Measurements from ENCODE around the gene KCNAB3.

DNA sequence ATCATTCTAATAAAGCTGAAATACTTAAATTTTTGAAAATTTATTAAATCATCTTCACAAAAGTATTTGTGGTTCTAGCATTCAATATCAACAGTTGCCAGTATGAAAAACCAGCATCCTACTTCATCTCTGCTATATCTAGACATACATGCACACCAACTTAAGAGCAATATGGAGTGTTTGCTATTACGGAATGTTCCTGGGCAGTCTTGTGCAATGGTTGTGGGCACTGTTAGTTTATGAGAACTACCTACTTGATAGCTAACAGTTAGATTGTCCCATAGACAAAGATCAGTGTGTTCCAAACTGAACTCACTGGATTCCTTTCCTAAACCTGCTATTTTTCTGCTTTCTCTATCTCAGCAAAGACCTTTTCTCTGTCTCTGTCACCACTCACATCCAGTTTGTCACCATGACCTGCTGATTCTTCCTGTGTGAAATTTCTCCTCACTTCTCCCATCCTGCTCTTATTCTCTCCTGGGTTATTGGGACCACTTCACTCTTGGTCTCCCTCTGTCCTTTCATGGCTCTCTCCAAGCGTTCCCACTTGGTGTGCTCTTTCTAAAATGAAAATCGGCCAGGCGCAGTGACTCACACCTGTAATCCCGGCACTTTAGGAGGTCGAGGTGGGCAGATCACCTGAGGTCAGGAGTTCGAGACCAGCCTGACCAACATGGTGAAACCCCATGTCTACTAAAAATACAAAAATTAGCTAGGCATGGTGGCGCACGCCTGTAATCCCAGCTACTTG lies 30.0 kb upstream of the KCNAB3 start:
- TF ChIP-seq ZNF408 (CRISPR knock-in tag; IDR thresholded peaks at IDR 0.05; ENCODE audit: low read depth) (no peak), EWSR1 (IDR thresholded peaks at IDR 0.05; ENCODE audit: borderline replicate concordance, low read depth, partially characterized antibody) (no peak), BRD4 (IDR thresholded peaks at IDR 0.05) (no peak), ZNF143 (CRISPR knock-in tag; IDR thresholded peaks at IDR 0.05) (no peak), NFRKB (IDR thresholded peaks at IDR 0.05; ENCODE audit: low read depth) (no peak), GABPB1 (CRISPR knock-in tag; IDR thresholded peaks at IDR 0.05) (no peak), ZNF76 (CRISPR knock-in tag; IDR thresholded peaks at IDR 0.05; ENCODE audit: borderline replicate concordance) (no peak)
- TF ChIP-seq, protein P1, sequence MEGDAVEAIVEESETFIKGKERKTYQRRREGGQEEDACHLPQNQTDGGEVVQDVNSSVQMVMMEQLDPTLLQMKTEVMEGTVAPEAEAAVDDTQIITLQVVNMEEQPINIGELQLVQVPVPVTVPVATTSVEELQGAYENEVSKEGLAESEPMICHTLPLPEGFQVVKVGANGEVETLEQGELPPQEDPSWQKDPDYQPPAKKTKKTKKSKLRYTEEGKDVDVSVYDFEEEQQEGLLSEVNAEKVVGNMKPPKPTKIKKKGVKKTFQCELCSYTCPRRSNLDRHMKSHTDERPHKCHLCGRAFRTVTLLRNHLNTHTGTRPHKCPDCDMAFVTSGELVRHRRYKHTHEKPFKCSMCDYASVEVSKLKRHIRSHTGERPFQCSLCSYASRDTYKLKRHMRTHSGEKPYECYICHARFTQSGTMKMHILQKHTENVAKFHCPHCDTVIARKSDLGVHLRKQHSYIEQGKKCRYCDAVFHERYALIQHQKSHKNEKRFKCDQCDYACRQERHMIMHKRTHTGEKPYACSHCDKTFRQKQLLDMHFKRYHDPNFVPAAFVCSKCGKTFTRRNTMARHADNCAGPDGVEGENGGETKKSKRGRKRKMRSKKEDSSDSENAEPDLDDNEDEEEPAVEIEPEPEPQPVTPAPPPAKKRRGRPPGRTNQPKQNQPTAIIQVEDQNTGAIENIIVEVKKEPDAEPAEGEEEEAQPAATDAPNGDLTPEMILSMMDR (IDR thresholded peaks at IDR 0.05 in 2 of 3, conservative IDR thresholded peaks at IDR 0.05 in 1 of 3; ENCODE audit: insufficient read depth in 2 of 3, low read depth in 1 of 3, low read length in 3 of 3): no peak
- TF ChIP-seq, protein P2, sequence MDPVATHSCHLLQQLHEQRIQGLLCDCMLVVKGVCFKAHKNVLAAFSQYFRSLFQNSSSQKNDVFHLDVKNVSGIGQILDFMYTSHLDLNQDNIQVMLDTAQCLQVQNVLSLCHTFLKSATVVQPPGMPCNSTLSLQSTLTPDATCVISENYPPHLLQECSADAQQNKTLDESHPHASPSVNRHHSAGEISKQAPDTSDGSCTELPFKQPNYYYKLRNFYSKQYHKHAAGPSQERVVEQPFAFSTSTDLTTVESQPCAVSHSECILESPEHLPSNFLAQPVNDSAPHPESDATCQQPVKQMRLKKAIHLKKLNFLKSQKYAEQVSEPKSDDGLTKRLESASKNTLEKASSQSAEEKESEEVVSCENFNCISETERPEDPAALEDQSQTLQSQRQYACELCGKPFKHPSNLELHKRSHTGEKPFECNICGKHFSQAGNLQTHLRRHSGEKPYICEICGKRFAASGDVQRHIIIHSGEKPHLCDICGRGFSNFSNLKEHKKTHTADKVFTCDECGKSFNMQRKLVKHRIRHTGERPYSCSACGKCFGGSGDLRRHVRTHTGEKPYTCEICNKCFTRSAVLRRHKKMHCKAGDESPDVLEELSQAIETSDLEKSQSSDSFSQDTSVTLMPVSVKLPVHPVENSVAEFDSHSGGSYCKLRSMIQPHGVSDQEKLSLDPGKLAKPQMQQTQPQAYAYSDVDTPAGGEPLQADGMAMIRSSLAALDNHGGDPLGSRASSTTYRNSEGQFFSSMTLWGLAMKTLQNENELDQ (CRISPR knock-in tag; IDR thresholded peaks at IDR 0.05; ENCODE audit: borderline replicate concordance): no peak
- TF ChIP-seq, protein P3, sequence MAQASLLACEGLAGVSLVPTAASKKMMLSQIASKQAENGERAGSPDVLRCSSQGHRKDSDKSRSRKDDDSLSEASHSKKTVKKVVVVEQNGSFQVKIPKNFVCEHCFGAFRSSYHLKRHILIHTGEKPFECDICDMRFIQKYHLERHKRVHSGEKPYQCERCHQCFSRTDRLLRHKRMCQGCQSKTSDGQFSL (CRISPR knock-in tag; IDR thresholded peaks at IDR 0.05): no peak
- TF ChIP-seq, protein P3 (tag; IDR thresholded peaks at IDR 0.05): no peak
- TF ChIP-seq, protein P4, sequence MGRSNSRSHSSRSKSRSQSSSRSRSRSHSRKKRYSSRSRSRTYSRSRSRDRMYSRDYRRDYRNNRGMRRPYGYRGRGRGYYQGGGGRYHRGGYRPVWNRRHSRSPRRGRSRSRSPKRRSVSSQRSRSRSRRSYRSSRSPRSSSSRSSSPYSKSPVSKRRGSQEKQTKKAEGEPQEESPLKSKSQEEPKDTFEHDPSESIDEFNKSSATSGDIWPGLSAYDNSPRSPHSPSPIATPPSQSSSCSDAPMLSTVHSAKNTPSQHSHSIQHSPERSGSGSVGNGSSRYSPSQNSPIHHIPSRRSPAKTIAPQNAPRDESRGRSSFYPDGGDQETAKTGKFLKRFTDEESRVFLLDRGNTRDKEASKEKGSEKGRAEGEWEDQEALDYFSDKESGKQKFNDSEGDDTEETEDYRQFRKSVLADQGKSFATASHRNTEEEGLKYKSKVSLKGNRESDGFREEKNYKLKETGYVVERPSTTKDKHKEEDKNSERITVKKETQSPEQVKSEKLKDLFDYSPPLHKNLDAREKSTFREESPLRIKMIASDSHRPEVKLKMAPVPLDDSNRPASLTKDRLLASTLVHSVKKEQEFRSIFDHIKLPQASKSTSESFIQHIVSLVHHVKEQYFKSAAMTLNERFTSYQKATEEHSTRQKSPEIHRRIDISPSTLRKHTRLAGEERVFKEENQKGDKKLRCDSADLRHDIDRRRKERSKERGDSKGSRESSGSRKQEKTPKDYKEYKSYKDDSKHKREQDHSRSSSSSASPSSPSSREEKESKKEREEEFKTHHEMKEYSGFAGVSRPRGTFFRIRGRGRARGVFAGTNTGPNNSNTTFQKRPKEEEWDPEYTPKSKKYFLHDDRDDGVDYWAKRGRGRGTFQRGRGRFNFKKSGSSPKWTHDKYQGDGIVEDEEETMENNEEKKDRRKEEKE (IDR thresholded peaks at IDR 0.05; ENCODE audit: borderline replicate concordance in 1 of 2, control insufficient read depth in 1 of 2, low read depth in 2 of 2, low read length in 1 of 2): no peak

Data from K562 (cell line).